Fibroblast of mammary gland (primary cell): ENCODE data around the gene ZBTB42.

Source experiments
- DNase-seq: peaks from one replicate; pipeline ENCODE4 v3.0.0-alpha.2; 2010; ENCODE audit warnings: low read depth
- H3K4me3 ChIP-seq: 2 replicates; pipeline ENCODE4 v1.5.1; 2011; ENCODE audit warnings: low read depth, mild to moderate bottlenecking, low read length, moderate library complexity; ENCODE audit not compliant: control insufficient read depth
- CTCF ChIP-seq: conservative IDR thresholded peaks from 2 replicates; pipeline ENCODE4 v1.5.1; 2011; ENCODE audit warnings: low read depth, low read length, inconsistent platforms; ENCODE audit not compliant: control insufficient read depth, insufficient read depth

Gene ZBTB42

GRCh38 chr14:104800771-104801519, at the start of gene ZBTB42:
Gene ZBTB42, plus strand, starts transcription at chr14:104801101. Its CDS starts 97 bp downstream, at chr14:104801198.
- DNase-seq, result no peak
- TF ChIP-seq CTCF, result no peak
- H3K4me3 ChIP-seq, result peak within 1 kb of the TSS; percentile 45

- no peak for DNase-seq
- H3K4me3 ChIP-seq, result peak overlapping the region; percentile 55
- TF ChIP-seq CTCF, result no peak
These were observed 49.1 kb upstream of the ZBTB42 start for GRCh38 chr14:104751539-104752422.

GRCh38 chr14:104752423-104752734, 48.5 kb upstream of the ZBTB42 start:
- TF ChIP-seq CTCF, result no peak
- DNase-seq, result no peak
- peak overlapping the region; percentile 55 for H3K4me3 ChIP-seq

GRCh38 chr14:104752735-104753527, 48.0 kb upstream of the ZBTB42 start, which contains the start of gene SIVA1:
Gene SIVA1, plus strand, starts transcription at chr14:104753147. Its CDS starts 55 bp downstream, at chr14:104753202.
- H3K4me3 ChIP-seq, result peak within 1 kb of the TSS; percentile 81
- peak; percentile 99 for DNase-seq
- no peak for TF ChIP-seq CTCF

- no peak for TF ChIP-seq CTCF
- no peak for DNase-seq
- H3K4me3 ChIP-seq, result peak overlapping the region; percentile 81
These were observed 47.2 kb upstream of the ZBTB42 start for GRCh38 chr14:104753528-104754212.
